ENCODE data around the gene ACTR2.

GRCh38 chr2:65297544-65297943, 69.9 kb downstream of the ACTR2 start:
- no peak for TF ChIP-seq CTCF (conservative IDR thresholded peaks at IDR 0.05; ENCODE audit: low read depth, low read length)
- TF ChIP-seq EZH2 (IDR thresholded peaks at IDR 0.05; ENCODE audit: borderline replicate concordance, low read depth, low read length, poor library complexity, severe bottlenecking): no peak
